Glomerular visceral epithelial cell (primary cell): ENCODE data around the gene TICAM1.
"Not testable (repeated sequence)": the region's sequence is repeated elsewhere in the genome, so short reads cannot be mapped to it uniquely, and the experiment has no call there.

Experiments used
- DNase-seq: peaks from one replicate; pipeline ENCODE4 v3.0.0-alpha.2; 2016; ENCODE audit errors: extremely low spot score

TICAM1 gene

GRCh38 chr19:4831304-4831978 lies at the start of gene TICAM1:
TICAM1 (minus strand) TSS chr19:4831712; CDS start chr19:4818377, 13,335 bp downstream.
- peak; percentile 73 for DNase-seq

GRCh38 chr19:4879041-4879440 lies 47.5 kb upstream of the TICAM1 start:
- DNase-seq = no peak

- DNase-seq = no peak
Measured at GRCh38 chr19:4878491-4878968, 47.0 kb upstream of the TICAM1 start.

- no peak for DNase-seq
Measured at GRCh38 chr19:4877753-4878490, 46.4 kb upstream of the TICAM1 start.

- no peak for DNase-seq
Measured at GRCh38 chr19:4873930-4874329, 42.4 kb upstream of the TICAM1 start.

- no peak for DNase-seq
Measured at GRCh38 chr19:4871711-4872110, 40.2 kb upstream of the TICAM1 start.

GRCh38 chr19:4870025-4870700 lies 38.7 kb upstream of the TICAM1 start:
- peak; percentile 92 for DNase-seq

GRCh38 chr19:4868286-4868834 lies 36.8 kb upstream of the TICAM1 start:
- no peak for DNase-seq

GRCh38 chr19:4867534-4868285 lies 36.2 kb upstream of the TICAM1 start, which contains the start of gene PLIN3:
PLIN3 (minus strand) TSS chr19:4867667; CDS start chr19:4861394, 6,273 bp downstream.
- peak; percentile 97 for DNase-seq

GRCh38 chr19:4866595-4867424 lies 35.3 kb upstream of the TICAM1 start:
- peak; percentile 46 for DNase-seq

- DNase-seq = no peak
Measured at GRCh38 chr19:4861147-4861546, 29.6 kb upstream of the TICAM1 start.

GRCh38 chr19:4859697-4860096 lies 28.2 kb upstream of the TICAM1 start:
- no peak for DNase-seq

- DNase-seq = not testable (repeated sequence)
Measured at GRCh38 chr19:4856468-4856867, 25.0 kb upstream of the TICAM1 start.

- DNase-seq = not testable (repeated sequence)
Measured at GRCh38 chr19:4853506-4853905, 22.0 kb upstream of the TICAM1 start.

GRCh38 chr19:4852484-4852883 lies 21.0 kb upstream of the TICAM1 start:
- no peak for DNase-seq

- DNase-seq = peak; percentile 98
Measured at GRCh38 chr19:4851551-4852290, 20.2 kb upstream of the TICAM1 start.

GRCh38 chr19:4849019-4849418 lies 17.5 kb upstream of the TICAM1 start:
- no peak for DNase-seq

- DNase-seq = peak; percentile 47
Measured at GRCh38 chr19:4847190-4847973, 15.9 kb upstream of the TICAM1 start.

- DNase-seq = peak; percentile 63
Measured at GRCh38 chr19:4845975-4846374, 14.5 kb upstream of the TICAM1 start.
